ENCODE measurements around the gene DNAJB6. TPM values are rescaled to one million over a fixed set of nuclear protein-coding genes. Genes with fewer than 3 reads are reported as not detected.

Gene DNAJB6
- total and polyA plus RNA-seq, 2 of the 4 experiments (the other 2 are of a cell fraction), result 93.4 to 165 TPM

GRCh38 chr7:157464971-157465886, 128.4 kb downstream of the DNAJB6 start:
- Histone ChIP-seq H3K18ac (ENCODE audit: low read depth, low read length) (no peak overlapping the region), H3K56ac (ENCODE audit: extremely low read depth, insufficient read depth, low read length) (no peak overlapping the region), H3K9me1 (ENCODE audit: insufficient read depth, low read length) (no peaks in the 10 kb centered on the region), H3K4me1 (ENCODE audit: control insufficient read depth, insufficient read depth, low read length) (no peaks in the 10 kb centered on the region), H2AK9ac (replicated peaks; ENCODE audit: low read depth, low read length, poor library complexity) (no peak overlapping the region), H2AFZ (replicated peaks; ENCODE audit: low read length, poor library complexity) (no peak overlapping the region), H2AK5ac (ENCODE audit: low read depth, low read length) (no peak overlapping the region), H3K23ac (ENCODE audit: low read depth, low read length) (no peak overlapping the region), H4K20me1 (ENCODE audit: insufficient read depth, low read length) (no peaks in the 10 kb centered on the region), H2BK15ac (ENCODE audit: low read depth, low read length) (no peak overlapping the region), H2BK120ac (ENCODE audit: low read depth, low read length) (no peak overlapping the region), H2BK5ac (ENCODE audit: low read depth, low read length, poor library complexity, severe bottlenecking) (no peak overlapping the region), H3K9me3 (ENCODE audit: control insufficient read depth, insufficient read depth, low read length) (peaks cover 2% of the 10 kb centered on the region; the same call in 1 of the 2 replicates), H3K4me3 (ENCODE audit: insufficient read depth, low read depth, low read length) (no peak overlapping the region), H4K91ac (ENCODE audit: insufficient read depth, low read depth, low read length) (no peak overlapping the region), H4K5ac (ENCODE audit: low read depth, low read length) (no peak overlapping the region), H3K9ac (ENCODE audit: low read depth, low read length) (no peak overlapping the region), H3K27me3 (ENCODE audit: control insufficient read depth, insufficient read depth, low read length) (peaks cover 20% of the 10 kb centered on the region), H3K4ac (ENCODE audit: low read depth, low read length) (no peak overlapping the region), H3K4me2 (ENCODE audit: low read depth, low read length) (no peak overlapping the region), H3K27ac (ENCODE audit: insufficient read depth, low read length) (no peak overlapping the region), H3K14ac (replicated peaks; ENCODE audit: low read depth, low read length) (no peak overlapping the region), H3K79me1 (ENCODE audit: low read depth in 1 of 2, low read length in 2 of 2) (no peaks in the 10 kb centered on the region), H2BK20ac (ENCODE audit: low read depth, low read length) (no peak overlapping the region), H3K36me3 (ENCODE audit: control insufficient read depth, insufficient read depth, low read length) (no peaks in the 10 kb centered on the region), H4K8ac (ENCODE audit: low read depth in 2 of 2, low read length in 2 of 2) (no peak overlapping the region)
- TF ChIP-seq POLR2A (IDR thresholded peaks at IDR 0.05; ENCODE audit: low read depth, low read length) (no peak), RFX5 (IDR thresholded peaks at IDR 0.05; ENCODE audit: low read depth, low read length) (no peak), USF2 (IDR thresholded peaks at IDR 0.05; ENCODE audit: low read depth, low read length) (no peak), RCOR1 (IDR thresholded peaks at IDR 0.05; ENCODE audit: insufficient replicate concordance, low read length) (no peak), CEBPB (IDR thresholded peaks at IDR 0.05; ENCODE audit: low read depth, low read length) (no peak), MAFK (IDR thresholded peaks at IDR 0.05; ENCODE audit: low read depth, low read length) (no peak), RAD21 (IDR thresholded peaks at IDR 0.05; ENCODE audit: low read length) (no peak)
- intact Hi-C loops (cut with micrococcal nuclease), result no loop called here
- ChIA-PET POLR2A (ENCODE audit: unreplicated experiment) (no interaction called here), CTCF (no interaction called here)
- DNase-seq, result no peak
- BruUV-seq (replicated peaks), result no TSS peak
- no peak for ATAC-seq (ENCODE audit: low read depth)
- in situ Hi-C loops (cut with MboI; ENCODE audit: low sequenced_read_pairs), result no loop called here
- WGBS, 2 experiments (ENCODE audit: extremely low coverage in 2 of 2, insufficient read length in 1 of 2), result 5% methylated on average over 4 of the region's 30 CpGs; no CpG with 5 or more reads in 1 of the 2 experiments
- dilution Hi-C loops (cut with HindIII; ENCODE audit: low sequenced_read_pairs, unreplicated experiment), result no loop called here

All from IMR-90 (cell line).